ENCODE results near the gene CHSY1.

GRCh38 chr15:101137312-101137940, 114.4 kb downstream of the CHSY1 start:
- TF ChIP-seq, protein P1, sequence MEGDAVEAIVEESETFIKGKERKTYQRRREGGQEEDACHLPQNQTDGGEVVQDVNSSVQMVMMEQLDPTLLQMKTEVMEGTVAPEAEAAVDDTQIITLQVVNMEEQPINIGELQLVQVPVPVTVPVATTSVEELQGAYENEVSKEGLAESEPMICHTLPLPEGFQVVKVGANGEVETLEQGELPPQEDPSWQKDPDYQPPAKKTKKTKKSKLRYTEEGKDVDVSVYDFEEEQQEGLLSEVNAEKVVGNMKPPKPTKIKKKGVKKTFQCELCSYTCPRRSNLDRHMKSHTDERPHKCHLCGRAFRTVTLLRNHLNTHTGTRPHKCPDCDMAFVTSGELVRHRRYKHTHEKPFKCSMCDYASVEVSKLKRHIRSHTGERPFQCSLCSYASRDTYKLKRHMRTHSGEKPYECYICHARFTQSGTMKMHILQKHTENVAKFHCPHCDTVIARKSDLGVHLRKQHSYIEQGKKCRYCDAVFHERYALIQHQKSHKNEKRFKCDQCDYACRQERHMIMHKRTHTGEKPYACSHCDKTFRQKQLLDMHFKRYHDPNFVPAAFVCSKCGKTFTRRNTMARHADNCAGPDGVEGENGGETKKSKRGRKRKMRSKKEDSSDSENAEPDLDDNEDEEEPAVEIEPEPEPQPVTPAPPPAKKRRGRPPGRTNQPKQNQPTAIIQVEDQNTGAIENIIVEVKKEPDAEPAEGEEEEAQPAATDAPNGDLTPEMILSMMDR (IDR thresholded peaks at IDR 0.05), result no peak
- TF ChIP-seq EHF (CRISPR knock-in tag; IDR thresholded peaks at IDR 0.05), result no peak
- TF ChIP-seq JUN (IDR thresholded peaks at IDR 0.05), result no peak
- TF ChIP-seq POLR2A (IDR thresholded peaks at IDR 0.05; ENCODE audit: low read length), result no peak
- TF ChIP-seq HOXA7 (CRISPR knock-in tag; IDR thresholded peaks at IDR 0.05), result no peak
- no peak for TF ChIP-seq RFX5 (IDR thresholded peaks at IDR 0.05)
- TF ChIP-seq BHLHE40 (IDR thresholded peaks at IDR 0.05; ENCODE audit: low read depth, low read length), result no peak
- no peak for TF ChIP-seq ELK1 (IDR thresholded peaks at IDR 0.05; ENCODE audit: low read depth, low read length)
- TF ChIP-seq, protein P2, sequence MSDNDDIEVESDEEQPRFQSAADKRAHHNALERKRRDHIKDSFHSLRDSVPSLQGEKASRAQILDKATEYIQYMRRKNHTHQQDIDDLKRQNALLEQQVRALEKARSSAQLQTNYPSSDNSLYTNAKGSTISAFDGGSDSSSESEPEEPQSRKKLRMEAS (IDR thresholded peaks at IDR 0.05), result no peak
- TF ChIP-seq JUNB (IDR thresholded peaks at IDR 0.05), result no peak
- TF ChIP-seq SMC3 (IDR thresholded peaks at IDR 0.05), result no peak
- TF ChIP-seq RAD21 (conservative IDR thresholded peaks at IDR 0.05 in 1 of 2, IDR thresholded peaks at IDR 0.05 in 1 of 2), result no peak
- TF ChIP-seq SREBF2 (IDR thresholded peaks at IDR 0.05), result no peak

Data from A549 (cell line).